GM12891 (cell line): ENCODE measurements around the gene PPM1E.

Source experiments
- POLR2A ChIP-seq: IDR thresholded peaks from 2 replicates; pipeline ENCODE4 v1.6.1; 2011; ENCODE audit warnings: low read depth, low read length, control low read depth
- POLR2AphosphoS5 ChIP-seq: IDR thresholded peaks from 2 replicates; pipeline ENCODE4 v1.6.1; 2011; ENCODE audit warnings: low read depth, low read length, control low read depth

DNA sequence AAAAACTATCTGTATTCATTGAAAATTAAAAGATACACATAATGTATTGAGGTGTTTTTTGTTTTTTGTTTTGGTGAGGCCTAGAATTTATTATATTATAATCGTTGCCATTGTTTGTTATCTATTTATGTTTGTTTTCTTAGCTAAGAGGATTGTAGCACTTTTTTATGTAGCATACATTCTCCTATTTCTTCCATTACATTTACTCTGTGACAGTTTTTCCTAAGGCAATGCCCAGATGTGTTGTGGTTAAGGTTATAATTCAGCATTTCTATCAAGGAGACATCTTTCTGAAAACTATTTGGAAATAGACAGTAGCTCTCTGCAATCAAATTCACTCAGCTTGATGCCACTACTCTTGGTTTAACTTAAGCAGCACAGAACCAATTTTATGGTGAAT lies 161.6 kb downstream of the PPM1E start:
- TF ChIP-seq POLR2AphosphoS5 = no peak
- no peak for TF ChIP-seq POLR2A
